A673 (cell line): ENCODE data around the gene LRRIQ3. TPM values are rescaled to one million over a fixed set of nuclear protein-coding genes. Genes with fewer than 3 reads are reported as not detected.

ENCODE experiments used
- BruUV-seq: library from RNA; stranded (reverse); fragments of 400-500 nt; replicated peaks from 2 replicates; lab custom pipeline; 2021; lab: Mats Ljungman, UMichigan
- CTCF ChIA-PET: fragments of 300-600 bp; sonication (Branson Sonifier 250); formaldehyde crosslinking; loops from one replicate; lab custom pipeline; 2022; ENCODE audit warnings: antibody characterized with exemption; lab: Charles Lee
- POLR2A ChIA-PET: fragments of 300-600 bp; sonication (Branson Sonifier 250); formaldehyde crosslinking; loops from one replicate; lab custom pipeline; 2022; ENCODE audit warnings: antibody characterized with exemption; ENCODE audit not compliant: low non-redundant PET; lab: Charles Lee
- DNase-seq: peaks from one replicate; pipeline ENCODE4 v3.0.0-alpha.2; 2015; ENCODE audit warnings: low spot score
- H3K27ac ChIP-seq: fragments of 200-600 bp; sonication (generic); 2 replicates; pipeline ENCODE4 v1.5.1; 2016; ENCODE audit warnings: mixed run types, low read depth, mild to moderate bottlenecking, mixed read lengths, antibody characterized with exemption, low read length; ENCODE audit not compliant: poor library complexity, severe bottlenecking
- H3K27me3 ChIP-seq: fragments of 200-600 bp; sonication (generic); replicated peaks from 2 replicates; pipeline ENCODE4 v1.6.1; 2017; ENCODE audit warnings: mixed run types, low read depth, mild to moderate bottlenecking, mixed read lengths, antibody characterized with exemption, low read length; ENCODE audit not compliant: insufficient read depth, poor library complexity
- H3K36me3 ChIP-seq: fragments of 200-600 bp; sonication (generic); 2 replicates; pipeline ENCODE4 v1.6.1; 2016; ENCODE audit warnings: mixed run types, mild to moderate bottlenecking, mixed read lengths, antibody characterized with exemption, low read length; ENCODE audit not compliant: insufficient read depth, poor library complexity, severe bottlenecking
- H3K4me1 ChIP-seq: fragments of 200-600 bp; sonication (generic); 2 replicates; pipeline ENCODE4 v1.6.1; 2017; ENCODE audit warnings: mixed run types, mild to moderate bottlenecking, mixed read lengths, antibody characterized with exemption, low read length; ENCODE audit not compliant: insufficient read depth, poor library complexity, severe bottlenecking
- H3K4me3 ChIP-seq: fragments of 200-600 bp; sonication (generic); 2 replicates; pipeline ENCODE4 v1.5.1; 2016; ENCODE audit warnings: low read depth, mixed run types, mild to moderate bottlenecking, mixed read lengths, low read length; ENCODE audit not compliant: poor library complexity, severe bottlenecking
- H3K9me3 ChIP-seq: fragments of 200-600 bp; sonication (generic); 2 replicates; pipeline ENCODE4 v1.6.1; 2016; ENCODE audit warnings: mixed run types, low read depth, mild to moderate bottlenecking, mixed read lengths, antibody characterized with exemption, low read length; ENCODE audit not compliant: poor library complexity, severe bottlenecking
- EZH2 ChIP-seq: fragments of 200-600 bp; sonication (generic); IDR thresholded peaks from 2 replicates; pipeline ENCODE4 v1.6.1; 2017; ENCODE audit warnings: borderline replicate concordance, low read depth, mild to moderate bottlenecking, mixed read lengths, antibody characterized with exemption, low read length; ENCODE audit not compliant: poor library complexity, severe bottlenecking
- intact Hi-C: fragments of 100-400 bp; cut with micrococcal nuclease; formaldehyde crosslinking; loops from one replicate; pipeline ENCODE4 v1.10.0; 2022; ENCODE audit not compliant: unreplicated experiment
- total RNA-seq: library from RNA; stranded (reverse); gene quantifications from 2 replicates; pipeline ENCODE4 v1.2.3, GENCODE V29; 2021
- TF ChIP-seq, protein P1 (sequence below): fragments of 300-800, 200-600 bp; sonication (generic); conservative IDR thresholded peaks from 2 replicates; pipeline ENCODE4 v1.5.1; 2017; ENCODE audit warnings: low read depth, mild to moderate bottlenecking, antibody characterized with exemption, low read length, moderate library complexity, mixed read lengths

The LRRIQ3 gene
- total RNA-seq, 1 experiment from 2014 or later, result 0.17 TPM

- Histone ChIP-seq H3K27ac (no peak overlapping the region), H3K4me1 (no peaks in the 10 kb centered on the region), H3K36me3 (no peaks in the 10 kb centered on the region), H3K9me3 (no peaks in the 10 kb centered on the region), H3K27me3 (no peaks in the 10 kb centered on the region), H3K4me3 (no peak overlapping the region)
- intact Hi-C loops, result no loop called here
- BruUV-seq, result no TSS peak
- POLR2A ChIA-PET, result no interaction called here
- TF ChIP-seq, protein P1, sequence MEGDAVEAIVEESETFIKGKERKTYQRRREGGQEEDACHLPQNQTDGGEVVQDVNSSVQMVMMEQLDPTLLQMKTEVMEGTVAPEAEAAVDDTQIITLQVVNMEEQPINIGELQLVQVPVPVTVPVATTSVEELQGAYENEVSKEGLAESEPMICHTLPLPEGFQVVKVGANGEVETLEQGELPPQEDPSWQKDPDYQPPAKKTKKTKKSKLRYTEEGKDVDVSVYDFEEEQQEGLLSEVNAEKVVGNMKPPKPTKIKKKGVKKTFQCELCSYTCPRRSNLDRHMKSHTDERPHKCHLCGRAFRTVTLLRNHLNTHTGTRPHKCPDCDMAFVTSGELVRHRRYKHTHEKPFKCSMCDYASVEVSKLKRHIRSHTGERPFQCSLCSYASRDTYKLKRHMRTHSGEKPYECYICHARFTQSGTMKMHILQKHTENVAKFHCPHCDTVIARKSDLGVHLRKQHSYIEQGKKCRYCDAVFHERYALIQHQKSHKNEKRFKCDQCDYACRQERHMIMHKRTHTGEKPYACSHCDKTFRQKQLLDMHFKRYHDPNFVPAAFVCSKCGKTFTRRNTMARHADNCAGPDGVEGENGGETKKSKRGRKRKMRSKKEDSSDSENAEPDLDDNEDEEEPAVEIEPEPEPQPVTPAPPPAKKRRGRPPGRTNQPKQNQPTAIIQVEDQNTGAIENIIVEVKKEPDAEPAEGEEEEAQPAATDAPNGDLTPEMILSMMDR, result no peak
- no peak for TF ChIP-seq EZH2
- DNase-seq, result no peak
- CTCF ChIA-PET, result no interaction called here
Observed at GRCh38 chr1:74053407-74053806, 144.6 kb downstream of the LRRIQ3 start.

- intact Hi-C loops, result no loop called here
- Histone ChIP-seq H3K4me3 (no peak overlapping the region), H3K36me3 (no peaks in the 10 kb centered on the region), H3K27ac (no peak overlapping the region), H3K9me3 (no peaks in the 10 kb centered on the region), H3K4me1 (no peaks in the 10 kb centered on the region), H3K27me3 (no peaks in the 10 kb centered on the region)
- CTCF ChIA-PET, result no interaction called here
- TF ChIP-seq, protein P1, result no peak
- TF ChIP-seq EZH2, result no peak
- no TSS peak for BruUV-seq
- no peak for DNase-seq
- POLR2A ChIA-PET, result no interaction called here
Observed at GRCh38 chr1:74050386-74050785, 147.6 kb downstream of the LRRIQ3 start.

DNA sequence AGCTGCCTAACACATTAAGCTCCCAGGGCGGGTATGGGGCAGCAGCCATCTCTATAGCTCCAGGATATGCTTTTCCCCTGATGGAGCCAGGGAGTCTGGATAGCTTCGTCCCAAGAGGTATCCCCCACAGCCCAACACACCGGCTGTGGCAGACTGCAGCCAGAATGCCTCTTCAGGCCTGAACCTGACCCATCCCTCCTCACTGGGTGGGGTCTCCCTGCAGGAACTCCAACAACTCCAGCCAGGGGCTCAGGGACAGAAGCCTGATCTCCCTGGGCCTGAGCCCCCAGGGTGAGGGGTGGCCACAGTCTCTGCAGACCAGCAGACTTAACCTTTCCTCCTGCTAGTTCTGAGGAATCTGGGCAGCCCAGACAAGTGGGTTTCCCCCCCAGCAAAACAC lies 159.9 kb downstream of the LRRIQ3 start:
- intact Hi-C loops, result no loop called here
- ChIA-PET POLR2A (no interaction called here), CTCF (no interaction called here)
- Histone ChIP-seq H3K4me1 (no peaks in the 10 kb centered on the region), H3K27me3 (no peaks in the 10 kb centered on the region), H3K27ac (no peak overlapping the region), H3K4me3 (no peak overlapping the region), H3K9me3 (peaks cover 5% of the 10 kb centered on the region), H3K36me3 (no peaks in the 10 kb centered on the region)
- TF ChIP-seq, protein P1, result no peak
- no peak for TF ChIP-seq EZH2
- DNase-seq, result no peak
- BruUV-seq, result no TSS peak
